ENCODE data around the gene DNAJC11. TPM values are rescaled to one million over a fixed set of nuclear protein-coding genes. Genes with fewer than 3 reads are reported as not detected.

The DNAJC11 gene
- total RNA-seq, 1 experiment from 2014 or later = 102 TPM

GRCh38 chr1:6657138-6657537, 44.5 kb downstream of the DNAJC11 start (continued):
- no peak for TF ChIP-seq ZNF263 (CRISPR knock-in tag; IDR thresholded peaks at IDR 0.05; ENCODE audit: low read depth)
- no peak for TF ChIP-seq SOX15 (CRISPR knock-in tag; IDR thresholded peaks at IDR 0.05)
- TF ChIP-seq STAT6 (CRISPR knock-in tag; conservative IDR thresholded peaks at IDR 0.05; ENCODE audit: low read depth) = no peak

- no peak for TF ChIP-seq SMAD3 (CRISPR knock-in tag; IDR thresholded peaks at IDR 0.05; ENCODE audit: borderline replicate concordance)
- no peak for TF ChIP-seq ZNF396 (CRISPR knock-in tag; IDR thresholded peaks at IDR 0.05; ENCODE audit: borderline replicate concordance)
- no peak for TF ChIP-seq AR (CRISPR knock-in tag; IDR thresholded peaks at IDR 0.05)
- TF ChIP-seq MLX (CRISPR knock-in tag; IDR thresholded peaks at IDR 0.05) = no peak
- TF ChIP-seq ERG (CRISPR knock-in tag; IDR thresholded peaks at IDR 0.05) = no peak
- TF ChIP-seq ZBTB43 (CRISPR knock-in tag; IDR thresholded peaks at IDR 0.05) = no peak
- no peak for TF ChIP-seq ATF2 (CRISPR knock-in tag; IDR thresholded peaks at IDR 0.05; ENCODE audit: borderline replicate concordance, low read depth)
- no peak for TF ChIP-seq GABPB1 (CRISPR knock-in tag; IDR thresholded peaks at IDR 0.05)
- no peak for TF ChIP-seq E2F5 (CRISPR knock-in tag; IDR thresholded peaks at IDR 0.05)
- no peak for TF ChIP-seq ZBTB21 (CRISPR knock-in tag; IDR thresholded peaks at IDR 0.05; ENCODE audit: borderline replicate concordance)
- H3K4me3 Mint-ChIP-seq = no peak overlapping the region
- POLR2A ChIA-PET = no interaction called here
Measured at GRCh38 chr1:6653436-6654290, 48.0 kb downstream of the DNAJC11 start.

More at GRCh38 chr1:6653436-6654290, 48.0 kb downstream of the DNAJC11 start:
- DNase-seq (ENCODE audit: low spot score) = no peak
- H3K27ac Mint-ChIP-seq = peak overlapping the region; percentile 47; the same call in 1 of the 2 replicates
- no peak for ATAC-seq
- CTCF ChIA-PET = interaction anchor here (0.6 to 1.1 kb wide), 3 partner anchors 19 to 101 kb away, joined by 3 to 6 read pairs (median 3); partner anchors contain the start of gene DNAJC11
- H3K27me3 Mint-ChIP-seq (ENCODE audit: low read depth) = no peaks in the 10 kb centered on the region
- H3K4me1 Mint-ChIP-seq = no peaks in the 10 kb centered on the region
- peaks cover 40% of the 10 kb centered on the region for H3K36me3 Mint-ChIP-seq
- no peaks in the 10 kb centered on the region for H3K9me3 Mint-ChIP-seq

Measured in WTC11 (cell line).